ENCODE data around the gene EPOP. TPM values are rescaled to one million over a fixed set of nuclear protein-coding genes. Genes with fewer than 3 reads are reported as not detected.

Gene EPOP
- total RNA-seq, 3 donors from 2014 or later, result 2.0 to 2.1 (median 2.0) TPM

DNA sequence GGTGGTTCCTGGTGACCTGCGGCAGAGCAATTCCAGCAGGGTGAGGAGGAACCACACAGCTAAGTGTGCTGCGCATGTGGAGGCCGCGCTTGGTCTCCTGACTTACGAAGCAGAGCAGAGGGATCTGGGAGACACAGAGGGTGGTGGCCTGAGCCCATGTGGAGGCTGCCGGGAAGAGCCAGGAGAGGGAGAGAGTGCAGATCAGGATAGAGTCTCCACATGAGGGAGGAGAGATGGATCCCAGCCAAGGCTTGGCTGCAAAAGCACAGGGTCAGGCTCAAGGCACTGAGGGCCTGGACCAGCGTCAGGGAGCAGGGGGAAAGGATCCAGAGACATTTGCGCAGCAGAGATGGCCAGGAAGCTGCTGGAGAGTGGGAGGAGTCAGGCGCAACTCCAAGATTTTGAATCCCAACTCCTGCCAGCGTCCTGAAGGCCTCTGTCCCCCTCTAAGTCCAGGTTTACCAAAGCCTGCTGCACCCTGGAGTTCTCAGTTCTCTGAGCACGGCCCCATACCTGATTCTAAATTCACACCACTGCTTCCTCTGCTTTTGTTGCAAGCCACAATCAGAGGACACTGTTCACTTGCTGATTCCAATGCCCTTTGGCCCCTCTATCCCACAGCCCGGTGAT, 19.1 kb upstream of the EPOP start:
- Histone ChIP-seq H3K4me3 (peak overlapping the region in 1 of 3 donors; percentile 23), H3K4me1 (peaks cover 5 to 6% of the 10 kb centered on the region in 2 donors), H3K27ac (peak overlapping the region; percentile 64 to 91), H3K36me3 (no peaks in the 10 kb centered on the region), H3K9me3 (no peaks in the 10 kb centered on the region), H3K27me3 (no peaks in the 10 kb centered on the region)
- intact Hi-C loops (cut with DNase I; ENCODE audit: low total_unique reads), result no loop called here
- DNase-seq (ENCODE audit: low spot score in 2 of 2), result peak; percentile 70 to 77
- TF ChIP-seq, protein P1, sequence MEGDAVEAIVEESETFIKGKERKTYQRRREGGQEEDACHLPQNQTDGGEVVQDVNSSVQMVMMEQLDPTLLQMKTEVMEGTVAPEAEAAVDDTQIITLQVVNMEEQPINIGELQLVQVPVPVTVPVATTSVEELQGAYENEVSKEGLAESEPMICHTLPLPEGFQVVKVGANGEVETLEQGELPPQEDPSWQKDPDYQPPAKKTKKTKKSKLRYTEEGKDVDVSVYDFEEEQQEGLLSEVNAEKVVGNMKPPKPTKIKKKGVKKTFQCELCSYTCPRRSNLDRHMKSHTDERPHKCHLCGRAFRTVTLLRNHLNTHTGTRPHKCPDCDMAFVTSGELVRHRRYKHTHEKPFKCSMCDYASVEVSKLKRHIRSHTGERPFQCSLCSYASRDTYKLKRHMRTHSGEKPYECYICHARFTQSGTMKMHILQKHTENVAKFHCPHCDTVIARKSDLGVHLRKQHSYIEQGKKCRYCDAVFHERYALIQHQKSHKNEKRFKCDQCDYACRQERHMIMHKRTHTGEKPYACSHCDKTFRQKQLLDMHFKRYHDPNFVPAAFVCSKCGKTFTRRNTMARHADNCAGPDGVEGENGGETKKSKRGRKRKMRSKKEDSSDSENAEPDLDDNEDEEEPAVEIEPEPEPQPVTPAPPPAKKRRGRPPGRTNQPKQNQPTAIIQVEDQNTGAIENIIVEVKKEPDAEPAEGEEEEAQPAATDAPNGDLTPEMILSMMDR (IDR thresholded peaks at IDR 0.05), result no peak
- no peak for TF ChIP-seq POLR2A (IDR thresholded peaks at IDR 0.05)
- TF ChIP-seq POLR2AphosphoS5 (IDR thresholded peaks at IDR 0.05), result peak in 2 of 3 donors; percentile 52 to 57

DNA sequence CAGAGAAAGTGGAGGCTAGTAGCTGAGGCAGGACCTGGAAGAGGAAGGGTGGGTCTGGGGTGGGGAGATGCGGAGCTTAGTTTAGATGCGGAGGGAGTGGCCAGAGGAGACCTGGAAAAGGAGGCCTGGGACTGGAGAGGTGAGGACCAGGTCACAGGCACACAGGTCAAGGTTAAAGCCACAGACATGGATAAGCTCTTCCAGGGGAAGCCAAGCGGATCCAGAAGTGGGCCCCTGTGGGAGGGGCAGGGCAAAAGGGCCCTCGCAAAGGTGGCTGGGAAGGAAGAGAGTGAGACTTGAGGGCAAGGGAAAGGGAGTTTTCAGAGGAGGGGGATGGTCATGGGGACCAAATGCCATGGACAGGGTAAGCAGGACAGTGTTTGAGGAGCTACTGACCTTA, 16.4 kb upstream of the EPOP start:
- Histone ChIP-seq H3K36me3 (no peaks in the 10 kb centered on the region), H3K4me3 (no peak overlapping the region), H3K4me1 (peaks cover 5 to 6% of the 10 kb centered on the region in 2 donors), H3K9me3 (no peaks in the 10 kb centered on the region), H3K27me3 (no peaks in the 10 kb centered on the region), H3K27ac (no peak overlapping the region)
- DNase-seq (ENCODE audit: low spot score in 2 of 2), result no peak
- intact Hi-C loops (cut with DNase I; ENCODE audit: low total_unique reads), result no loop called here
- TF ChIP-seq POLR2A (IDR thresholded peaks at IDR 0.05) (no peak), POLR2AphosphoS5 (IDR thresholded peaks at IDR 0.05) (no peak)
- TF ChIP-seq, protein P1 (IDR thresholded peaks at IDR 0.05), result no peak

DNA sequence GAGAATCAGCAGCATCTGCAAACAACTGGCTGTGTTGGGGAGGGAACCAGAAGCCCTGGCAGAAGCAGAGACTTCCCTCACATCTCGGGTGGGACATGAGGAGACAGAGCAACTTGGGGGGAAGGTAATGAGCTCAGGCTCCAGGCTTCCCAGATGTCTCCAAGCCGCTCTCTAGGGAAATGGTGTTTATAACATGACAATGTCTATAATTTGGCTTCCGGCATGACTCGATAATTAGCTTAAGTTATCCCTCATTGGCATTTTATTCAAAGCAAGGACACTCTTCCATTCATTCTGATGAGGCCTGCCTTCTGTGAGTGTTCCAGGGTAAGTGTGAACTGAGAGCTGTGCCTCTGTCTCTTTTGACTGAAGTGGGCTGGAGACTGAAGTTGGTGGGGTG, 15.6 kb upstream of the EPOP start:
- no peak for TF ChIP-seq POLR2AphosphoS5 (IDR thresholded peaks at IDR 0.05)
- TF ChIP-seq, protein P1 (IDR thresholded peaks at IDR 0.05), result no peak
- TF ChIP-seq POLR2A (IDR thresholded peaks at IDR 0.05), result no peak
- no peaks in the 10 kb centered on the region for H3K9me3 ChIP-seq
- H3K27ac ChIP-seq, result no peak overlapping the region
- intact Hi-C loops (cut with DNase I; ENCODE audit: low total_unique reads), result no loop called here
- no peak for DNase-seq (ENCODE audit: low spot score in 2 of 2)
- peaks cover 5 to 6% of the 10 kb centered on the region in 2 donors for H3K4me1 ChIP-seq
- no peaks in the 10 kb centered on the region for H3K27me3 ChIP-seq
- no peaks in the 10 kb centered on the region for H3K36me3 ChIP-seq
- H3K4me3 ChIP-seq, result no peak overlapping the region

DNA sequence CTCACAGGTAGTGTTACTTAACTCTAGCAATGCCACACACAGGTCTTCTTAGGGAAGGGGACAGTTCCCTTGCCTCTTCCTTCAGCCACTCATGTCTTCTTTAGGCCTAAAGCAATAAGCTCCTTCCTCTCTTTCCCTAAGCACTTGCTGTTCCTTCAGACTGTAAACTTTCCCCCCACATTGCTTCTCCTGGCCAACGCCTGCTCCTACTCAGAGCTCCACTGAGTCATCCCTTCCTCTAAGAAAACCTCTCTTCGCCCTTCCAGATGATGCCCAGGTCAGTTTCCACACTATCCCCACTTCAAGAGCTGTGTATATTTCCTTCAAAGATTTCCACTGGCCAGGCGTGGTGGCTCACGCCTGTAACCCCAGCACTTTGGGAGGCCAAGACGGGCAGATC, 12.5 kb upstream of the EPOP start:
- Histone ChIP-seq H3K27me3 (no peaks in the 10 kb centered on the region), H3K36me3 (no peaks in the 10 kb centered on the region), H3K4me3 (no peak overlapping the region), H3K27ac (no peak overlapping the region), H3K4me1 (no peaks in the 10 kb centered on the region), H3K9me3 (no peaks in the 10 kb centered on the region)
- intact Hi-C loops (cut with DNase I; ENCODE audit: low total_unique reads), result no loop called here
- DNase-seq (ENCODE audit: low spot score in 2 of 2), result no peak
- TF ChIP-seq, protein P1 (IDR thresholded peaks at IDR 0.05), result no peak
- TF ChIP-seq POLR2A (IDR thresholded peaks at IDR 0.05), result no peak
- no peak for TF ChIP-seq POLR2AphosphoS5 (IDR thresholded peaks at IDR 0.05)

DNA sequence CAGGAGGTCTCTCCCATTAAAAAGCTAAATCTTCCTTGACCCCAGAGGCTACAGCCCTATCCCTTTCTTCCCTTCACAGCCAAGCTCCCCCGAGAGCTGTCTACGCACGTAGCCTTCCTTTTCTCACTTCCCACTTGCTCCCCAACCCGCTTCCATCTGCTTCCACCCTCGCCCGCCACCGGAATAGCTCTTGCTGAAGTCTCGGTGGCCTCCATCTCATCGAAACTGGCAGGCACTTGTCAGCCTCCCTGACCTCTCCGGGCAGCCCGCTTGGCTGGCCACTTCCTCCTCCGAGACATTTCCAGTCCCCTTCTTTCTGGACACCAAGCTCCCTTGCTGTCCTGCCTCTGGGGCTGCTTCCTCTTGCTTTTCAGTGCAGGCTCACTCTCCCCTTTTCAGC, 10.7 kb upstream of the EPOP start:
- Histone ChIP-seq H3K36me3 (no peaks in the 10 kb centered on the region), H3K9me3 (no peaks in the 10 kb centered on the region), H3K27ac (no peak overlapping the region), H3K27me3 (no peaks in the 10 kb centered on the region), H3K4me1 (no peaks in the 10 kb centered on the region), H3K4me3 (no peak overlapping the region)
- no peak for TF ChIP-seq POLR2A (IDR thresholded peaks at IDR 0.05)
- TF ChIP-seq, protein P1 (IDR thresholded peaks at IDR 0.05), result no peak
- no peak for TF ChIP-seq POLR2AphosphoS5 (IDR thresholded peaks at IDR 0.05)
- DNase-seq (ENCODE audit: low spot score in 2 of 2), result no peak
- intact Hi-C loops (cut with DNase I; ENCODE audit: low total_unique reads), result no loop called here
